Osteoblast (primary cell): Measurements from ENCODE around the gene CEMP1. TPM values are rescaled to one million over a fixed set of nuclear protein-coding genes. Genes with fewer than 3 reads are reported as not detected.

ENCODE experiments used
- DNase-seq: peaks from one replicate; pipeline ENCODE4 v3.0.0; 2011; ENCODE audit warnings: low spot score, mixed read lengths; ENCODE audit not compliant: insufficient read length; ENCODE audit errors: missing footprints
- H2AFZ ChIP-seq: 2 replicates; pipeline ENCODE4 v1.6.0; 2011; ENCODE audit warnings: mild to moderate bottlenecking, low read length
- H3K27ac ChIP-seq: 2 replicates; pipeline ENCODE4 v1.5.1; 2011; ENCODE audit warnings: mild to moderate bottlenecking, low read depth, low read length, moderate library complexity
- H3K27me3 ChIP-seq: 2 replicates; pipeline ENCODE4 v1.6.0; 2012; ENCODE audit warnings: mild to moderate bottlenecking, control low read depth, inconsistent platforms, low read length, moderate library complexity; ENCODE audit not compliant: insufficient read depth
- H3K36me3 ChIP-seq: 2 replicates; pipeline ENCODE4 v1.5.1; 2011; ENCODE audit warnings: mild to moderate bottlenecking, low read length, control low read depth, moderate library complexity; ENCODE audit not compliant: insufficient read depth
- H3K4me1 ChIP-seq: 2 replicates; pipeline ENCODE4 v1.5.1; 2011; ENCODE audit warnings: mild to moderate bottlenecking, low read length, control low read depth, moderate library complexity; ENCODE audit not compliant: insufficient read depth
- H3K4me2 ChIP-seq: 2 replicates; pipeline ENCODE4 v1.6.0; 2011; ENCODE audit warnings: mild to moderate bottlenecking, low read length; ENCODE audit not compliant: insufficient read depth
- H3K4me3 ChIP-seq: fragments of 200-600 bp; sonication (generic); 3 replicates; pipeline ENCODE4 v1.5.1; 2012; ENCODE audit warnings: mild to moderate bottlenecking, low read length, inconsistent platforms; ENCODE audit not compliant: insufficient read depth
- H3K79me2 ChIP-seq: 2 replicates; pipeline ENCODE4 v1.6.0; 2012; ENCODE audit warnings: mild to moderate bottlenecking, low read length, control low read depth, inconsistent platforms; ENCODE audit not compliant: insufficient read depth
- H3K9me3 ChIP-seq: 2 replicates; pipeline ENCODE4 v1.5.1; 2011; ENCODE audit warnings: low read depth, low read length, control low read depth
- H4K20me1 ChIP-seq: 2 replicates; pipeline ENCODE4 v1.6.0; 2012; ENCODE audit warnings: mild to moderate bottlenecking, low read length, control low read depth; ENCODE audit not compliant: insufficient read depth
- total RNA-seq: library from RNA; depleted of rRNA; stranded (reverse); fragments of >200 nt; gene quantifications from 2 replicates; pipeline ENCODE4 v1.2.3, GENCODE V29; 2012
- TF ChIP-seq, protein P1 (sequence below): IDR thresholded peaks from 2 replicates; pipeline ENCODE4 v1.5.1; 2011; ENCODE audit warnings: mild to moderate bottlenecking, low read depth, low read length, moderate library complexity; ENCODE audit errors: extremely low read depth

The CEMP1 gene
- total RNA-seq, 1 donor = not detected

DNA sequence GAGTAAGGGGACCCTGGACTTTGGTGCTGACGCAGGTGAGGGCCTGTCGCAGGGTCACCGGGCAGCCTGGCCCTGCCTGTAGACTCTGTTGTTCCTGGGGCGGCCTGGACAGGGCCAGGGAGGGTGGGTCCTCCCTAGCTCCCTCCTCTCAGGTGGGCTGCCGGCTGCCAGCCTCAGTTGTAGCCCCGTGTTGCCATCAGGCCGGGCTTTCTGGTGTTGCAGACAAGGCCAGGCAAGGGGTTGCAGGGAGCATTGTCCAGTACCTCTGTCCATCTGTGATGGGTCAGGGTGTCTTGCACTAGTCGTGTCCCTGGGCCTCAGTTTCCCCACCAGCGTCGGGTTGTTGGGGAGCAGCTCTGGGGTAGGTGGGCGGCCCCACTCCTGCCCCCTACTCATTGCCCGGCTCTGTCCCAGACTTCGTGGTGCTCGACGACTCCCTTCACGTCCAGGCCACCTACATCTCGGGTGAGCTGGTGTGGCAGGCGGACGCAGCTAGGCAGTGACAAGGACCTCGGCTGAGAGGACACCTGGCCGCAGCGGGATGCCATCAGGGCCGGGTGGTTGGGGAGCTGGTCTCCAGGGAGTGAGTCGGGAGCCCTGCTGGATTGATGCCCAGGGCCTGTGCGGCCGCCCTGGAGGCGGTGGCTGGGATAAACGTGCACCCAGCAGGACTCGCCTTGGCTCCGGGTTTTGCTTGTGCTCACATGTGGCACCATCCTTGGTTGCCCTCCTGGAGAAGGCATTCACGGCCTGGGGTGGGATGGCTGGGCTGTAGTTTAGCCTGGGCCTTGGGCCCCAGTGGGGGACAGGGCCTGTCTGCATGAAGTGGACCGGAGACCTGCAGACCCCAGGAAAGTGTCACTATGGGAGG, 1.9 kb downstream of the CEMP1 start:
- H3K4me1 ChIP-seq = peaks cover 12% of the 10 kb centered on the region
- no peaks in the 10 kb centered on the region for H3K27me3 ChIP-seq
- peaks cover 31% of the 10 kb centered on the region for H3K79me2 ChIP-seq
- peaks cover 34% of the 10 kb centered on the region for H3K36me3 ChIP-seq
- H3K9me3 ChIP-seq = no peaks in the 10 kb centered on the region
- H3K4me3 ChIP-seq = no peak overlapping the region
- no peak overlapping the region for H3K27ac ChIP-seq
- peak; percentile 85 for DNase-seq
- TF ChIP-seq, protein P1, sequence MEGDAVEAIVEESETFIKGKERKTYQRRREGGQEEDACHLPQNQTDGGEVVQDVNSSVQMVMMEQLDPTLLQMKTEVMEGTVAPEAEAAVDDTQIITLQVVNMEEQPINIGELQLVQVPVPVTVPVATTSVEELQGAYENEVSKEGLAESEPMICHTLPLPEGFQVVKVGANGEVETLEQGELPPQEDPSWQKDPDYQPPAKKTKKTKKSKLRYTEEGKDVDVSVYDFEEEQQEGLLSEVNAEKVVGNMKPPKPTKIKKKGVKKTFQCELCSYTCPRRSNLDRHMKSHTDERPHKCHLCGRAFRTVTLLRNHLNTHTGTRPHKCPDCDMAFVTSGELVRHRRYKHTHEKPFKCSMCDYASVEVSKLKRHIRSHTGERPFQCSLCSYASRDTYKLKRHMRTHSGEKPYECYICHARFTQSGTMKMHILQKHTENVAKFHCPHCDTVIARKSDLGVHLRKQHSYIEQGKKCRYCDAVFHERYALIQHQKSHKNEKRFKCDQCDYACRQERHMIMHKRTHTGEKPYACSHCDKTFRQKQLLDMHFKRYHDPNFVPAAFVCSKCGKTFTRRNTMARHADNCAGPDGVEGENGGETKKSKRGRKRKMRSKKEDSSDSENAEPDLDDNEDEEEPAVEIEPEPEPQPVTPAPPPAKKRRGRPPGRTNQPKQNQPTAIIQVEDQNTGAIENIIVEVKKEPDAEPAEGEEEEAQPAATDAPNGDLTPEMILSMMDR = no peak
- no peak overlapping the region for H3K4me2 ChIP-seq
- peaks cover 10% of the 10 kb centered on the region for H4K20me1 ChIP-seq
- no peak overlapping the region for H2AFZ ChIP-seq

DNA sequence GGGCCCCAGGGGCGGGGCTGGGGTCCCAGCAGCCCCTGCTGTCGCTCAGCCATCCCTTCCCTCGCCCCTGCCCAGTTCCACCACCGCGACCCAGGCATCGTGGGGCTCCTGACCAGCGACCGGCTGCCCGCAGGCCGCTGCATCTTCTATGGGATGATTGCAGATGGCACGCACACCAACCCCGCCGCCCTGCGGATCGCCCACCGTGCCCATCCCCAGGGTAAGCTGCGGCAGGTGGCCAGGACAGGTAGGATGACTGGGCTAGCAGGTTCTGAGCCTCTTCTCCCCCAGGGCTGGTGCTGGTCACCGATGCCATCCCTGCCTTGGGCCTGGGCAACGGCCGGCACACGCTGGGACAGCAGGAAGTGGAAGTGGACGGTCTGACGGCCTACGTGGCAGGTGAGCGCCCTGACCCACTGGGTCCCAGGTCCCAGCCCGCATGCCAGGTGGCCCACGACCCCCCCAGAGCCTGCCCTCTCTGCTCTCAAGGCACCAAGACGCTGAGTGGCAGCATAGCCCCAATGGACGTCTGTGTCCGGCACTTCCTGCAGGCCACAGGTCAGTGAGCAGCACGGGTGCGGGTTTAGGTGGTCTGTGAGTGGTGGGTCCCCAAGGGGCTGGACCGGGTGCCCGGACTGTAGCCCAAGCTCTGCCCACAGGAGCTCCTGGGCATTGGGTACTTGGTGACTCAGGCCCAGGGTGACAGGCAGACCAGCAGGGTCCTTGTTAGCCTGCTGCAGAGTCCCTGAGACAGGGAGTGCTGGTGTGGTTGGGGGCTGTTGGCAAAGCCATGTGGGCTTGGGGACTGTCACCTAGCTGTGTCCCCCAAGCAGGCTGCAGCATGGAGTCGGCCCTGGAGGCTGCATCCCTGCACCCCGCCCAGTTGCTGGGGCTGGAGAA, 2.8 kb downstream of the CEMP1 start:
- H2AFZ ChIP-seq = no peak overlapping the region
- H3K4me2 ChIP-seq = no peak overlapping the region
- peak; percentile 68 for DNase-seq
- H3K36me3 ChIP-seq = peaks cover 43% of the 10 kb centered on the region
- TF ChIP-seq, protein P1 = no peak
- peaks cover 12% of the 10 kb centered on the region for H3K4me1 ChIP-seq
- no peaks in the 10 kb centered on the region for H3K27me3 ChIP-seq
- no peaks in the 10 kb centered on the region for H3K9me3 ChIP-seq
- peaks cover 40% of the 10 kb centered on the region for H3K79me2 ChIP-seq
- no peak overlapping the region for H3K27ac ChIP-seq
- H4K20me1 ChIP-seq = peaks cover 12% of the 10 kb centered on the region
- H3K4me3 ChIP-seq = no peak overlapping the region

GRCh38 chr16:2527784-2528100, 3.5 kb downstream of the CEMP1 start:
- Histone ChIP-seq H3K9me3 (no peaks in the 10 kb centered on the region), H3K4me3 (no peak overlapping the region), H3K79me2 (peaks cover 46% of the 10 kb centered on the region), H3K27me3 (no peaks in the 10 kb centered on the region), H3K36me3 (peaks cover 48% of the 10 kb centered on the region), H2AFZ (no peak overlapping the region), H4K20me1 (peaks cover 16% of the 10 kb centered on the region), H3K4me2 (no peak overlapping the region), H3K4me1 (peaks cover 9% of the 10 kb centered on the region), H3K27ac (no peak overlapping the region)
- TF ChIP-seq, protein P1 = no peak
- DNase-seq = peak; percentile 35
